Raji (cell line): ENCODE results near the gene SEMA7A.

Experiments
- POLR2A ChIP-seq: IDR thresholded peaks from 2 replicates; pipeline ENCODE4 v1.6.1; 2011; ENCODE audit warnings: low read depth, low read length, control low read depth; ENCODE audit not compliant: insufficient read depth

Gene SEMA7A

DNA sequence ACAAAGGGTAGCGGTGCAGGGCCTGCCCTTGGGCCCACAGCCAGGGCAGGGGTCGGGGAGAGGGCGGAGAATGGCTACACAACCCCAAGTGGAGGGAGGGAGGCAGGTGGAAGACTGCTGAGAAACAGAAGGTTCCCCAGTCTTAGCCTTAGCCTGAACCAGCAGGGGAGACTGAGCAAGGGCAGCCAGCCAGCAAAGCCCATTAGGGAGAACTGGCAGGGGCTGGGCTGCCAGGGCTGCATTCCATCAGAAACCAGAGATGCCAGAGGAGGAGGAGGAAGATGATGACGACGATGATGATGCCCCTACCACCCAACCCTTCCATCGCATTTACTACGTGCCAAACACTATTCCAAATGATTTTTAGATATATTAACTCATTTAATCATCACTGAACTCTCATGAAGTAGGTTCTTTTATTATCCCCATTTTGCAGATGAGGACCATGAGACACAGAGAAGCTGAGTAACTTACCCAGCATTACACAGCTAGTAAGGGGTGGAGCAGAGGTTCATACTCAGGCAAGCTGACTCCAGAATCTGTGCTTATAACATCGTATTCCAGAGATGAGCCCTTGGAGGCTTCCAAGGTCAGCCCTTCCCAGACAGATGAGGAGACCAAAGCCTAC lies 8.7 kb downstream of the SEMA7A start:
- no peak for TF ChIP-seq POLR2A

- TF ChIP-seq POLR2A: no peak
Observed at GRCh38 chr15:74423431-74424257, 10.1 kb downstream of the SEMA7A start.

- no peak for TF ChIP-seq POLR2A
Observed at GRCh38 chr15:74422652-74423430, 10.9 kb downstream of the SEMA7A start.

- TF ChIP-seq POLR2A: no peak
Observed at GRCh38 chr15:74422265-74422651, 11.5 kb downstream of the SEMA7A start.

- no peak for TF ChIP-seq POLR2A
Observed at GRCh38 chr15:74421302-74422245, 12.2 kb downstream of the SEMA7A start.

GRCh38 chr15:74420193-74420905 lies 13.4 kb downstream of the SEMA7A start:
- TF ChIP-seq POLR2A: no peak

DNA sequence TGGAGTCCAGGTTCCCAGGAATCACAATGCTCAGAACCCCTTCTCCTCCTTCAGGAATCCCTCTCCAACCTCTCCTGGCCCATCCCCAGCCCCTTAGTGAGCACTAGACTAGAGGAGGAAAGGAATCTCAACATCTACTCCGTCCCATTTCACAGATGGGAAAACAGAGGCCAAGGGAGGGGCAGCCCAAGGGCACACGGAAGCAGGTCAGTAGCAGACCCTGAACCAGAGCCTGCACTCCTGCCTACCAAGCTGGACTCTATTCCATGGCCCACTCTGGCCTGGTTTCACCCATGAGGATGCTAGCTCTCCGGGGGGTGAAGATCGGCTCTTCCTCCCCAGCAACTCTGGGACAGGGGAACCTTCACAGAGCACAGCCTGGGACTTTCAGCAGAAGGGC lies 14.3 kb downstream of the SEMA7A start:
- TF ChIP-seq POLR2A: no peak

DNA sequence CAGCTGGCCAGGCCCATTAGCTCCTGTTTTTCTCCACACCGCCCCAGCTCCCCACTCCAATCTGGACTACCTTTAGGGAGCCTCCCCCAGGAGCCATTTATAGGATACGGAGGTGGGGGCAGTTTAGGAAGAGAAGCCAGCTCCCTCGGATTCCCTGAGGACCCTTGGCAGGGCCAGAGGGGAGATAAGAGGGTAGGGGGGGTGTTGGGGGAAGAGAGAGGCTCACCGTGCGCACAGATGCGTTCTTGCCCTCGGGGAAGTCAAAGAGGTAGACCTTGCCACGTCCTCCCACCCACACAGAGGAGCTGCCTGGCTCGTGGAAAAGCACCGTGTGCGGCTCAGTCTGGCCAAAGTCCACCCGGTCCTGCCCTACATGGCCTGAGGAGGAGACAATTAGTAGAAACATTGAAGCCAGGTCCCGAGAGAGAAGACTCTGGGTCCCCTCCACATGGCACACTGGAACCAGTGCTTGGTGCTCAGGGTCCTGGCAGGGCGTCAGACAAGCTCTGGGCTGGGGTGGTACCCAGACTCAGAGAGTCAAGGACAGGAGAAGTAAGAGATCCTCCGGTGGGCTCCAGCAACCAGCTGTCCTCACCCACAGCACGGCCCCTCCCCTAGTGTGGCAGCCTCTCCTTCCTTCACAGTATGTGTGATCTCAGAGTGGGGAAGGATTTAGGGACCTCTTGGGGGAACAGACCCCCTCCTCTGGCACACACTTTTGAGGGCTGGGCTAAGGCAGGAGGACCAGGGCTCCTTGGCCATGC lies 15.0 kb downstream of the SEMA7A start:
- no peak for TF ChIP-seq POLR2A

DNA sequence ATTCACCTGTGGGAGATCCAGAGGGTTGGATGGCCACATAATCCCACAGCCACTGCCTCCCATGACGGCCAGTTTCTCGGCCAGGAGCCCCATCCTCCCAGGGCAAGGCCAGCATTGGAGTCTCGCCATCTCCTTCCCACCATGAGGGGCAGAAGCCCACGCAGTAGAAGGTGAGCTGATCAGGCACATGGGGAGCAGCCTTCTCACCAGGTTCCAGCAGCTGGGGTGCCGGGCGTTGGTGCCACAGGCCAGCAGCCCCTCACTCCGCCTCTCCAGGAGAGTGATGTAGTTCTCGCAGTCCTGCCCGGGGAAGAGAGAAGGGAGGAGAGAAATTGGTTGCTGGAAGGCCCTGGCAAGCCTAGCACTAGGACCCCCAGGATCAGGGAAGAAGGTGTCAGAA lies 16.1 kb downstream of the SEMA7A start:
- TF ChIP-seq POLR2A: no peak

DNA sequence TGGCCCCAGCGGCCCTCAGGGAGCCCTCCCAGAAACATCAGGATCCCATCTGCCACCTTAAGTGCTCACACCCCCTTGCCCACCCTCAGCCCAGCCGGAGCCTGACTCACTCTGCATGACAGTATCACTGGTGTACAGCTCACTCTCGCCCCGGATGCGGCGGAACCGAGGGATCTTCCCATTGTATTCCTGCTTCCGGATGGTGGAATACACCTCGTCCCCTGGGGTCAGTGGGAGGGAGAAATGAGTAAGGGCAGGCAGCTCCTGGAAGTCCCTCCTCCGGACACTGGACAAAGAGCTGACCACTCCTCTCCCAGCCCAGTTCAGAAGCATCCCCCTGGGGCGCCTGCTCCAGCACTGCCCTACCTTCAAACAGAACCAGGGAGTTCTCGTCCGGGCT lies 16.5 kb downstream of the SEMA7A start:
- no peak for TF ChIP-seq POLR2A

DNA sequence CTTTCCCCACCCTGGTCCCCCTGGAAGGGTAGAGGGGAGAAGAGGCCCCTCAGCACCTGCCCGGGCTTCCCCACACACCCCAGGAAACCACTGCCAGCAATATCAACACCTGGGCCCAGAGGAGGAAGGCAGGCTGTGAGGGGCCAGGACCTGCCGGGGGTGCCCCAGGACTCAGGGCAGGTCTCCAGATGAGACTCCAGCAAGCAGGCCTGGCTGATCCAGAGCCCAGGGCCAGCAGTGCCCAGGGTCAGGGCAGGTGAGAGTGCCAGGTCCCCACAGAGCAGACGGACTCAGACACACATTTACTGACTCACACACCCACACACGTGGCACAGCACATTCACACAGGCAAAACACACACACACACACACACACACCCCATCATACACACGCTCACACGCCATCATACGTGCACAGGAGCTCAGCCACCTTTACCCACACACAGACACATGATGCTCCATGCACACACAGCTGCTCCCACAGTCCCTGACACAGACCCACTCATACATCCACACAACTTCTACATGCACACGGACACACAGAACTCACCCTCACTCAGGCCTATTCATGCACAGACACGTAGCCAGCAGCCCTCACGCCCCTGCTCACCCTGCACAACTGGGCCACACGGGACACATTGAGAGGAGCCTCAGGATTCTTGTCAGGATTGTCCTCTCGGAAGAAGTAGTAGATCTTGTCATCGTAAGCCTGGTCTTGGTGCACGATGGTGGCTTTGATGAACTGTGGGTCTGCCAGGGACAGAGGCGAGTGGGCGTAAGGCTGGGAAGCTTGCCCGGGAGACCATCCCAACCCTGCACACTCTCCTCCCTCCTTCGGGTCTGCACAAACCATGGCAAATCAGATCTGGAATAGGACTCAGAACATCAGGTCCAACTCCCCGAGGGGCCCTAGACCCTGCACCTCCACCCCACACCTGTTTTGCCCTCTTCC lies 17.5 kb downstream of the SEMA7A start:
- no peak for TF ChIP-seq POLR2A

- no peak for TF ChIP-seq POLR2A
Observed at GRCh38 chr15:74414603-74415338, 19.0 kb downstream of the SEMA7A start.

- TF ChIP-seq POLR2A: no peak
Observed at GRCh38 chr15:74414081-74414580, 19.6 kb downstream of the SEMA7A start.
